ENCODE data around the gene DENND4A. TPM values are rescaled to one million over a fixed set of nuclear protein-coding genes. Genes with fewer than 3 reads are reported as not detected.

DENND4A gene
- total RNA-seq, 1 donor from 2014 or later = 13.9 TPM

DNA sequence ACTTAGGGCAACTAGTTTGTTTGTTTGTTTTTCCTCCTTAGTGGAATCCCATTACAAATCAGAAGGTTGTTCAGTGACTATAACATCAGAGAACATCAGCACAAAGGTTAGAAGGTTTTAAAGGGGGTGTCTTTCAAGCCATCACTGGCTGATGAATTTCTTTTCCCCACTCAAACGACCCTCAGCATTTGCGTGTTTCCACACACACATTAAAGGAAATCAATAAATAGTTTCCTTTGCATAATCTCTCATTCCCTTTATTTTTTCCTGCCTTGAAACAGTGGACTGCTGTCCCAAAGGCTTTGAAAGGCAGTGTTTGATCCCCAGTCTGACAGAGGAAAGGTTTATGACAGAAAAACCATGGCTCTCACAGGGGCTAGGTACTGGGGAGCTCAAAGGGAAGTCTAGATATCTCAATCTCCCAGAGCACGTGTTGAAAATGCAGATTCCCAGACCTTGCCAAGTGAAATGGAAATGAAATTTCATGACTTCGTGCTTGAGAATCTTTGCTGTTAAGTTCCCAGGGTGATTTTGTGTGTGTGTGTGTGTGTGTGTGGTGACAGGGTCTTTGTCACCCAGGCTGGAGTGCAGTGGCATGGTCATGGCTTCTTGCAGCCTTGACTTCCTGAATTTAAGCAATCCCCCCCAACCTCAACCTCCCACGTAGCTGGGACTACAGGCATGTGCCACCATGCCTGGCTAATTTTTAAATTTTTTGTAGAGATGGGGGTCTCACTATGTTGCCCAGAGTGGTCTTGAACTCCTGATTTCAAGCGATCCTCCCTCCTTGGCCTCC is 178.9 kb downstream of the DENND4A start:
- H3K27me3 Mint-ChIP-seq (ENCODE audit: low read depth, unreplicated experiment) = no peaks in the 10 kb centered on the region
- H3K9me3 ChIP-seq (ENCODE audit: insufficient read depth, low read depth, low read length) = no peaks in the 10 kb centered on the region
- H3K4me1 Mint-ChIP-seq (ENCODE audit: low read depth, unreplicated experiment) = peaks cover 17% of the 10 kb centered on the region
- no peak overlapping the region for H3K27ac ChIP-seq (ENCODE audit: low read depth, low read length)
- peaks cover 8% of the 10 kb centered on the region for H3K4me1 ChIP-seq (ENCODE audit: insufficient read depth, low read length)
- FAIRE-seq = no peak
- H2AFZ ChIP-seq (ENCODE audit: low read depth, low read length) = no peak overlapping the region
- no peak for DNase-seq (ENCODE audit: low read depth)
- no peaks in the 10 kb centered on the region for H4K20me1 ChIP-seq (ENCODE audit: insufficient read depth, low read length)
- no peaks in the 10 kb centered on the region for H3K27me3 ChIP-seq (ENCODE audit: insufficient read depth, low read length)
- peaks cover 2% of the 10 kb centered on the region for H3K36me3 Mint-ChIP-seq (ENCODE audit: low read depth, unreplicated experiment)
- peaks cover 27% of the 10 kb centered on the region for H3K79me2 ChIP-seq (ENCODE audit: insufficient read depth, low read length)
- no peak overlapping the region for H3K9ac ChIP-seq (ENCODE audit: low read length)
- no peak overlapping the region for H3K4me3 Mint-ChIP-seq (ENCODE audit: unreplicated experiment)
- H3K4me3 ChIP-seq (ENCODE audit: insufficient read depth, low read depth, low read length) = no peak overlapping the region
- no peaks in the 10 kb centered on the region for H3K9me3 Mint-ChIP-seq (ENCODE audit: unreplicated experiment)
- no peaks in the 10 kb centered on the region for H3K36me3 ChIP-seq (ENCODE audit: insufficient read depth, low read length)
- no peak overlapping the region for H3K27ac Mint-ChIP-seq (ENCODE audit: unreplicated experiment)
- TF ChIP-seq CTCF (IDR thresholded peaks at IDR 0.05; ENCODE audit: insufficient read depth, low read depth, low read length) = no peak
- TF ChIP-seq EZH2 (IDR thresholded peaks at IDR 0.05; ENCODE audit: insufficient read depth, low read length) = no peak
- H3K4me2 ChIP-seq (ENCODE audit: low read length) = no peak overlapping the region

GRCh38 chr15:65612616-65612946 is 179.5 kb downstream of the DENND4A start:
- Histone ChIP-seq H3K36me3 (ENCODE audit: insufficient read depth, low read length) (no peaks in the 10 kb centered on the region), H3K9me3 (ENCODE audit: insufficient read depth, low read depth, low read length) (no peaks in the 10 kb centered on the region), H3K4me2 (ENCODE audit: low read length) (no peak overlapping the region), H4K20me1 (ENCODE audit: insufficient read depth, low read length) (no peaks in the 10 kb centered on the region), H3K27ac (ENCODE audit: low read depth, low read length) (no peak overlapping the region), H3K27me3 (ENCODE audit: insufficient read depth, low read length) (no peaks in the 10 kb centered on the region), H3K9ac (ENCODE audit: low read length) (peak overlapping the region; percentile 100), H3K79me2 (ENCODE audit: insufficient read depth, low read length) (peaks cover 32% of the 10 kb centered on the region), H2AFZ (ENCODE audit: low read depth, low read length) (no peak overlapping the region), H3K4me1 (ENCODE audit: insufficient read depth, low read length) (peaks cover 8% of the 10 kb centered on the region), H3K4me3 (ENCODE audit: insufficient read depth, low read depth, low read length) (no peak overlapping the region)
- no peaks in the 10 kb centered on the region for H3K9me3 Mint-ChIP-seq (ENCODE audit: unreplicated experiment)
- no peaks in the 10 kb centered on the region for H3K27me3 Mint-ChIP-seq (ENCODE audit: low read depth, unreplicated experiment)
- peaks cover 17% of the 10 kb centered on the region for H3K4me1 Mint-ChIP-seq (ENCODE audit: low read depth, unreplicated experiment)
- FAIRE-seq = no peak
- H3K4me3 Mint-ChIP-seq (ENCODE audit: unreplicated experiment) = no peak overlapping the region
- H3K36me3 Mint-ChIP-seq (ENCODE audit: low read depth, unreplicated experiment) = peaks cover 2% of the 10 kb centered on the region
- H3K27ac Mint-ChIP-seq (ENCODE audit: unreplicated experiment) = no peak overlapping the region
- peak; percentile 0 for DNase-seq (ENCODE audit: low read depth)
- TF ChIP-seq EZH2 (IDR thresholded peaks at IDR 0.05; ENCODE audit: insufficient read depth, low read length) (no peak), CTCF (IDR thresholded peaks at IDR 0.05; ENCODE audit: insufficient read depth, low read depth, low read length) (no peak)
